H1 (cell line): ENCODE results near the gene ATG5. TPM values are rescaled to one million over a fixed set of nuclear protein-coding genes. Genes with fewer than 3 reads are reported as not detected.

Source experiments
- CTCF ChIA-PET: fragments of 300-600 bp; sonication (Branson Sonifier 250); formaldehyde crosslinking; loops from one replicate; lab custom pipeline; 2021; ENCODE audit not compliant: partially characterized antibody; lab: Charles Lee
- POLR2A ChIA-PET: fragments of 300-600 bp; sonication (Branson Sonifier 250); formaldehyde crosslinking; loops from one replicate; lab custom pipeline; 2021; ENCODE audit warnings: inconsistent platforms; ENCODE audit not compliant: partially characterized antibody; lab: Charles Lee
- DNase-seq, 2 experiments: peaks; one replicate each; pipeline versions ENCODE4 v3.0.0 to v3.0.0-alpha.2; 2010 to 2022; ENCODE audit warnings: low spot score in 2 of 2, low read depth in 1 of 2, mixed read lengths in 1 of 2
- FAIRE-seq: peaks from 2 replicates; lab custom pipeline; 2011; peaks lifted over from hg19 to GRCh38; lab: Jason Lieb, UNC
- H2AFZ ChIP-seq: 2 replicates; pipeline ENCODE4 v1.8.1; 2012; ENCODE audit warnings: low read length, inconsistent platforms
- H2AK5ac ChIP-seq: 2 replicates; pipeline ENCODE4 v1.6.1; 2013; ENCODE audit warnings: low read depth, low read length
- H2BK120ac ChIP-seq: replicated peaks from 2 replicates; pipeline ENCODE3; 2013; ENCODE audit warnings: low read depth, low read length, inconsistent platforms
- H2BK12ac ChIP-seq: 2 replicates; pipeline ENCODE4 v1.6.1; 2013; ENCODE audit warnings: low read depth, low read length
- H2BK15ac ChIP-seq: 2 replicates; pipeline ENCODE4 v1.6.1; 2013; ENCODE audit warnings: low read length
- H2BK20ac ChIP-seq: 2 replicates; pipeline ENCODE4 v1.6.1; 2013; ENCODE audit warnings: low read length
- H2BK5ac ChIP-seq: 2 replicates; pipeline ENCODE4 v1.6.1; 2013; ENCODE audit warnings: low read depth, low read length
- H3K14ac ChIP-seq: 2 replicates; pipeline ENCODE4 v1.6.1; 2013; ENCODE audit warnings: inconsistent platforms; ENCODE audit not compliant: insufficient read length
- H3K18ac ChIP-seq: 2 replicates; pipeline ENCODE4 v1.6.1; 2013; ENCODE audit warnings: low read length; ENCODE audit errors: extremely low read depth
- H3K23ac ChIP-seq: 2 replicates; pipeline ENCODE4 v1.6.1; 2013; ENCODE audit warnings: inconsistent platforms; ENCODE audit not compliant: insufficient read length
- H3K23me2 ChIP-seq: 2 replicates; pipeline ENCODE4 v1.6.1; 2013; ENCODE audit warnings: low read depth, low read length
- H3K27ac ChIP-seq: 2 replicates; pipeline ENCODE4 v1.6.1; 2011; ENCODE audit warnings: low read depth, low read length, inconsistent platforms
- H3K27me3 ChIP-seq, 4 experiments: replicated peaks in 1 of 4; 1 replicate in 1 of 4; 2 replicates in 3 of 4; pipeline versions ENCODE4 v1.6.1 to v1.8.1; 2011 to 2013; ENCODE audit warnings: low read length in 3 of 4, mild to moderate bottlenecking in 3 of 4, inconsistent platforms in 2 of 4, mixed read lengths in 2 of 4, moderate library complexity in 1 of 4; ENCODE audit not compliant: control insufficient read depth in 3 of 4, insufficient read depth in 3 of 4; ENCODE audit errors: extremely low read depth in 1 of 4
- H3K36me3 ChIP-seq, 4 experiments: 2 replicates each; pipeline versions ENCODE4 v1.6.1 to v1.8.1; 2011 to 2013; ENCODE audit warnings: mild to moderate bottlenecking in 4 of 4, low read length in 3 of 4, moderate library complexity in 2 of 4, control low read depth in 1 of 4, inconsistent platforms in 1 of 4; ENCODE audit not compliant: insufficient read depth in 4 of 4, control insufficient read depth in 2 of 4
- H3K4ac ChIP-seq: replicated peaks from 2 replicates; pipeline ENCODE3; 2013; ENCODE audit warnings: low read length, low read depth, mixed read lengths, inconsistent platforms; ENCODE audit not compliant: insufficient read length
- H3K4me1 ChIP-seq, 4 experiments: replicated peaks in 1 of 4; 1 replicate in 1 of 4; 2 replicates in 3 of 4; pipeline versions ENCODE4 v1.6.1 to v1.8.1; 2011 to 2013; ENCODE audit warnings: low read length in 3 of 4, inconsistent platforms in 2 of 4, mixed read lengths in 1 of 4; ENCODE audit not compliant: insufficient read depth in 4 of 4, control insufficient read depth in 3 of 4
- H3K4me2 ChIP-seq, 2 experiments: 2 replicates each; pipeline versions ENCODE4 v1.6.1 to v1.8.1; 2011 to 2013; ENCODE audit warnings: low read depth in 2 of 2, low read length in 2 of 2, control low read depth in 1 of 2, inconsistent platforms in 1 of 2, mild to moderate bottlenecking in 1 of 2; ENCODE audit not compliant: insufficient read depth in 1 of 2
- H3K4me3 ChIP-seq, 4 experiments: fragments of 200-600, 300-600 bp in 1 of 4; sonication (generic), shearing (Covaris generic), sonication (Bioruptor Twin) in 1 of 4; 2 replicates each; pipeline versions ENCODE4 v1.5.1 to v1.8.1; 2011 to 2016; ENCODE audit warnings: low read length in 4 of 4, low read depth in 3 of 4, control low read depth in 2 of 4, inconsistent platforms in 2 of 4, mild to moderate bottlenecking in 2 of 4, mixed read lengths in 1 of 4, moderate library complexity in 1 of 4; ENCODE audit not compliant: insufficient read depth in 2 of 4; ENCODE audit errors: extremely low read depth in 1 of 4
- H3K56ac ChIP-seq: replicated peaks from 2 replicates; pipeline ENCODE3; 2013; ENCODE audit warnings: low read depth, mild to moderate bottlenecking, mixed read lengths, low read length, inconsistent platforms; ENCODE audit not compliant: insufficient read length
- H3K79me1 ChIP-seq: 2 replicates; pipeline ENCODE4 v1.6.1; 2013; ENCODE audit warnings: low read depth, low read length, control low read depth
- H3K79me2 ChIP-seq, 2 experiments: 2 replicates each; pipeline versions ENCODE4 v1.6.1 to v1.8.1; 2012 to 2013; ENCODE audit warnings: low read length in 2 of 2, mild to moderate bottlenecking in 2 of 2, inconsistent platforms in 1 of 2; ENCODE audit not compliant: insufficient read depth in 2 of 2, control insufficient read depth in 1 of 2
- H3K9ac ChIP-seq, 4 experiments: replicated peaks in 1 of 4; 1 replicate in 1 of 4; 2 replicates in 3 of 4; pipeline versions ENCODE4 v1.6.1 to v1.8.1; 2011 to 2013; ENCODE audit warnings: low read depth in 3 of 4, low read length in 3 of 4, control low read depth in 2 of 4, mild to moderate bottlenecking in 2 of 4, moderate library complexity in 2 of 4, inconsistent platforms in 1 of 4; ENCODE audit errors: extremely low read depth in 1 of 4
- H3K9me3 ChIP-seq, 2 experiments: 2 replicates each; pipeline versions ENCODE4 v1.6.1 to v1.8.1; 2012 to 2013; ENCODE audit warnings: mild to moderate bottlenecking in 2 of 2, moderate library complexity in 2 of 2, control low read depth in 1 of 2, inconsistent platforms in 1 of 2, low read depth in 1 of 2, low read length in 1 of 2, mixed read lengths in 1 of 2; ENCODE audit not compliant: insufficient read depth in 2 of 2
- H4K20me1 ChIP-seq, 2 experiments: replicated peaks in 1 of 2; 2 replicates each; pipeline versions ENCODE3 to v1.8.1; 2011 to 2013; ENCODE audit warnings: inconsistent platforms in 2 of 2, low read length in 2 of 2, mild to moderate bottlenecking in 1 of 2; ENCODE audit not compliant: insufficient read depth in 2 of 2, control insufficient read depth in 1 of 2
- H4K5ac ChIP-seq: 2 replicates; pipeline ENCODE4 v1.6.1; 2013; ENCODE audit warnings: low read length, low read depth, mixed read lengths, inconsistent platforms; ENCODE audit not compliant: insufficient read length
- H4K8ac ChIP-seq: 2 replicates; pipeline ENCODE4 v1.8.0; 2013; ENCODE audit warnings: mild to moderate bottlenecking, moderate library complexity, low read length, inconsistent platforms; ENCODE audit not compliant: insufficient read depth; ENCODE audit errors: extremely low read depth
- H4K91ac ChIP-seq: replicated peaks from 2 replicates; pipeline ENCODE3; 2013; ENCODE audit warnings: low read length, mixed read lengths, inconsistent platforms; ENCODE audit not compliant: insufficient read length
- EGR1 ChIP-seq: IDR thresholded peaks from 2 replicates; pipeline ENCODE4 v1.6.1; 2011; ENCODE audit warnings: low read depth, low read length, borderline replicate concordance
- FOSL1 ChIP-seq: IDR thresholded peaks from 2 replicates; pipeline ENCODE4 v1.6.1; 2011; ENCODE audit warnings: mild to moderate bottlenecking, low read depth, low read length, moderate library complexity; ENCODE audit not compliant: insufficient read depth
- HDAC2 ChIP-seq, 2 experiments: fragments of 300-600 bp in 1 of 2; sonication (generic) in 1 of 2; IDR thresholded peaks; 2 replicates each; pipeline ENCODE4 v1.6.1; 2011 to 2012; ENCODE audit warnings: low read depth in 2 of 2, low read length in 2 of 2, mild to moderate bottlenecking in 2 of 2, moderate library complexity in 2 of 2, borderline replicate concordance in 1 of 2, inconsistent platforms in 1 of 2
- polyA plus RNA-seq, 7 experiments: library from polyadenylated mRNA; depleted of rRNA in 3 of 7; stranded (reverse) in 5 of 7; unstranded in 2 of 7; fragments of >200 nt in 5 of 7; fragments of 200-250 nt in 2 of 7; gene quantifications; 1 replicate in 5 of 7; 2 replicates in 1 of 7; 4 replicates in 1 of 7; pipeline versions ENCODE4 v1.2.1 to v1.2.3, GENCODE V29; 2011 to 2013; ENCODE audit warnings: missing spikeins in 2 of 7, mixed read lengths in 2 of 7
- total RNA-seq: library from RNA; stranded (reverse); fragmentation: NEBNext Ultra II Directional; extraction: Animal tissue kit (Norgen Biotek cat#: 25700); gene quantifications from 2 replicates; pipeline ENCODE4 v1.2.1, GENCODE V29; 2021

ATG5 gene
- total and polyA plus RNA-seq, 2 of the 8 experiments (the other 6 are each of a cell fraction or from before 2014, with no cell fraction given): 18.2 to 39.0 TPM

DNA sequence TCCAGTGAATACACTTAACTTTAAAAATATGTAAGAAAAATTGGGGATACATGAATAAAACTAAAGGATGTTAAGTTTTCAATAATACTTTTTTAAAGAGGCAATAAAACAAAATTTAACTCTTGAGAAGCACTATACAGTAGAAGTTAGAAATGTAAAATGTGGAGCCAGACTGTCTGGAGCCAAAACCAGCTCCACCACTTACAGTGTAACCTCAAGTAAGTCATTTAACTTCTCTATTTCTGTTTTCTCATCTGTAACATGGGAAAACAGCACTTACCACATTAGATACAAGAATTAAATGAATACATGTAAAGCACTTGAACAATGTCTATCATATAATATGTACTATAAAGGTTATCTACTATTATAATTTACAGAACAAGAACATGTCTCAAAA, 6.7 kb downstream of the ATG5 start:
- H3K14ac ChIP-seq: no peak overlapping the region
- no peak overlapping the region for H2AK5ac ChIP-seq
- DNase-seq: no peak
- H3K27me3 ChIP-seq: no peaks in the 10 kb centered on the region
- 0 out of 7 replicates have a peak, but pooled peaks cover 0 to 2% (median 0%) of the 10 kb centered on the region in 4 experiments for H3K4me1 ChIP-seq
- ChIA-PET POLR2A (no interaction called here), CTCF (no interaction called here)
- peaks cover 2 to 4% of the 10 kb centered on the region in 2 experiments for H4K20me1 ChIP-seq
- no peak overlapping the region for H3K4ac ChIP-seq
- no peak overlapping the region for H3K27ac ChIP-seq
- no peak overlapping the region for H2BK15ac ChIP-seq
- H2BK120ac ChIP-seq: no peak overlapping the region
- H3K23me2 ChIP-seq: no peaks in the 10 kb centered on the region
- H3K4me3 ChIP-seq: no peak overlapping the region
- TF ChIP-seq FOSL1 (no peak), EGR1 (no peak), HDAC2 (IDR thresholded peaks at IDR 0.05; ENCODE audit: borderline replicate concordance in 1 of 2, low read depth in 2 of 2, low read length in 2 of 2) (no peak)
- H3K56ac ChIP-seq: no peak overlapping the region
- peaks cover 2 to 18% (median 8%) of the 10 kb centered on the region in 4 experiments; a peak in 4 of 8 replicates for H3K36me3 ChIP-seq
- H2BK5ac ChIP-seq: no peak overlapping the region
- H3K23ac ChIP-seq: no peak overlapping the region
- H2BK20ac ChIP-seq: no peak overlapping the region
- no peak overlapping the region for H4K5ac ChIP-seq
- no peak overlapping the region for H3K4me2 ChIP-seq
- peaks cover 5 to 86% of the 10 kb centered on the region in 2 experiments for H3K79me2 ChIP-seq
- H4K8ac ChIP-seq: no peak overlapping the region
- no peak overlapping the region for H3K9ac ChIP-seq
- FAIRE-seq: no peak
- no peak overlapping the region for H4K91ac ChIP-seq
- H3K79me1 ChIP-seq: peaks cover 6% of the 10 kb centered on the region
- H2BK12ac ChIP-seq: no peak overlapping the region
- H2AFZ ChIP-seq: no peak overlapping the region
- H3K18ac ChIP-seq: no peak overlapping the region
- no peaks in the 10 kb centered on the region for H3K9me3 ChIP-seq
